Amygdala (tissue), 56 donors: ENCODE results near the gene CARS1.

ENCODE experiments used
- DNase-seq, 56 donors: peaks; one replicate each; lab custom pipeline; 2025; lab: John Stamatoyannopoulos, UW

Gene CARS1

DNA sequence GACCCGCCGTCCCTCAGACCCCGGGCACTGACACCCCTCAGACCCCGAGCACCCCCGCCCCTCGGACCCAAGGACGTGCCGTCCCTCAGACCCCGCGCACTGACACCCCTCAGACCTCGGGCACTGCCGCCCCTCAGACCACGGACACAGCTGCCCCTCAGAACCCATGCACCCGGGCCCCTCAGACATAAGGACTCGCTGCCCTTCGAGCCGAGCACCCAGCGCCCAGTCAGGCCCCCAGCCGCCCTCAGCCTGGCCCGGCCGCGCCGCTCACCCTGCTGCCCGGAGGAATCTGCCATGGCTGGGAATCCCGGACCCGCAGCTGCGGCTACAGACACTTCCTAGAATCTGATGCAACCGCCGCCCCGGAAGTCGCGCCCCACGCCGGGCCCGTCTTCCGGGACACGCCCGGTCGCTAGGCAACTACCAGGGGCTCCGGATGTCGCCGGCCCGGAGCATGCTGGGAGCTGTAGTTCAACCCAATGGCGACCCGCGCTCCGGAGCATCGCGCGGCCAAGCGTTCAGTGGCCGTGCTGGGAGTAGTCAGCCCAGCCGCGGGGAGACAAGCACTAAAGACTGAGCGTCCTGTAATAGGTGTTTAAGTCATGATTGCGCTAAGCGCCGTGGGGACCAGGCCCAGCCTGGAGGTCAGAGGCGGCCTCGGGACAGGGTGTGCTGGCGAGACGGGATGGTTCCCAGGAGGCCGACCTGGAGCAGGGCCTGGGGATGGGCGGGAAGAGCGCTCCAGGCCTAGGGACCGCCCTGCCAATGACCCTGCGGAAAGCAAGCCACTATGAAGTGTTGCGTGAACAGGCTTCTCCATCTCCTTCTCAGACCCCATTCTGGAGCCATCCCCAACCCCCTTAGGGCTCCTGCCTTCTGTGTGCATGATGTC lies at the start of gene CARS1:
Gene CARS1 (minus strand): TSS at position 355 of the 895 bp plus-strand sequence. CDS start 56 bp downstream, at position 299.
- DNase-seq: peak; percentile 65 to 98 (median 91)

DNA sequence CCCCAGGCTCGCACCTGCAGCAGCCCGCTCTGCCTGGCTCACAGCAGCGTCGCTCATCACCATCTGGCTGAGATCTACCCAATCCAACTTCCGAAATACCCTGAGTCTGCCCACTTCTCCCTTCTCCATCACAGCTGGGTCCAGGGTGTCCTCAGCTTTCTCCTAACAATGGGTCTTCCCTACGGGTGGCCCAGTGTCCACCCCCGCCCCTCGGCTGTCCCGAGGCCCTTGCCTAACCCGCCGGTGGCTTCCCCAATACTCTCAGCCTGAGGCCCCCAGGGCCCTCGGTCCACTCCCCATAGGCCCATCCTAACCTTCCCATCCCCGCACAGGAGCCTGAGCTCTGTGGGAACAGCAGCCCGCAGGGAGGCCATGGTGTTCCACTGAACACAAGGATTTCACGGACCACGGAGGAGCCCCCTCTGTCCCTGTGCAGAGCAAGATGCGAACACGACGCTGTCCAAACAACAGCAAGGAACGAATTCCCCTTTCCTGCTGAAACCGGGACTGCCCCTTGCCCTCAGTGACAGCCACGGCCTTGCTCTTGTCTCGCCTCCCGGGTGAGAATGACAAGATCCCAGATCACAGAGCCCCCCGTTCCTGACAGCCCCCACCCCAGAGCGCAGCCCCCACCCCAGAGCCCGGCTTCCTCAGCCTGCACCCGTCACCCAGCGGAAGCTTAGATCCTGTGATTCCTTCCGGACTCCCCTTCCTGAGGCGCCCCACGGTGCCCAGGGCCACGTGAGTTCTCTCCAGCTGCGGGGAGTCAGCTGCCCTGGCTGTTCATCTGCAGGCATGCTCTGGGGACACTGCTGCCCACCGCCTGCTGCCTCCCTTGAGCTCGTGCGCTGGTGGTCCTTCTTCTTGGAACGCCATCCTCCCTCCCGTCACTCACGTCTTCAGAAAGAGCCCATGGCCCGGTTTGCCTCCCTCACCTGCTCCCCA lies 48.8 kb upstream of the CARS1 start:
- no peak for DNase-seq

DNA sequence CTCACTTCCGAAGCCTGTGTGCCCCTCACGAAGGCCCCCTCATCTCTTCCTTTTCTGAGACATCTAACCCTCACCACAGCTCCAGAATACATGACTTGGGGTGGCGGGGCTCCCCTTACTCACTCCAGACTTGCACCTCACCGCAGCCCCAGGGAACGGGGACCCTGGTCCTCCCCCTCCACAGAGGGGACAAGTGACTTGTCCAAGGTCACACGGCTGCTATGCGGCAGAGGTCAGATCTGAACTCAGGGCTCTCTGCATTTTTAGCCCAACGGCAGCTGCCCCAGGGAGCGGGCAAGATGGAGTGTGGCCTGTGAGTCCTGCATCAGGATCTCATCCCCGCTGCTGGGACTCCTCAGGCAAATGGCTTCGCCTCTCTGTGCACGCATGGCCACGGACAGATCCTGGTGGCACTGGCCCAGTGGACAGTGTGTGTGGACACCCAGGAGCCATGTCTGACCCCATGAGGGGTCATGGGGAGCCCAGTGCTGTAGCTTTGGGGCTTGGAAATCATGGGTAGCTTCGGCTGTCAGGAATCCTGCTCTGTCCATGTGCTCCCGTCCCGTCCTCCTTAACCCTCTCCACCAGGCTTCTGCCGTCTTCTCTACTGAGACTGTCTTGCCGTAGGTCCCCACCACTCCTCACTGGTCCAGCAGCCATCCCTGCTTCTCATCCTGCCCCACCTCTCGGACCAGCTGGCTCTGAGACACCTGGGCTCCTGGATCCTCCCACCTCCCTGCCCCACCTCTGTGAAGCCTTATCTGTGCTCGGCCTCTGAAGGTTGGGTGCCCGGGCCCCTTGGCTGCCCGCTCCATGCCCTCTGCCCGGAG lies 48.0 kb upstream of the CARS1 start:
- DNase-seq: no peak

DNA sequence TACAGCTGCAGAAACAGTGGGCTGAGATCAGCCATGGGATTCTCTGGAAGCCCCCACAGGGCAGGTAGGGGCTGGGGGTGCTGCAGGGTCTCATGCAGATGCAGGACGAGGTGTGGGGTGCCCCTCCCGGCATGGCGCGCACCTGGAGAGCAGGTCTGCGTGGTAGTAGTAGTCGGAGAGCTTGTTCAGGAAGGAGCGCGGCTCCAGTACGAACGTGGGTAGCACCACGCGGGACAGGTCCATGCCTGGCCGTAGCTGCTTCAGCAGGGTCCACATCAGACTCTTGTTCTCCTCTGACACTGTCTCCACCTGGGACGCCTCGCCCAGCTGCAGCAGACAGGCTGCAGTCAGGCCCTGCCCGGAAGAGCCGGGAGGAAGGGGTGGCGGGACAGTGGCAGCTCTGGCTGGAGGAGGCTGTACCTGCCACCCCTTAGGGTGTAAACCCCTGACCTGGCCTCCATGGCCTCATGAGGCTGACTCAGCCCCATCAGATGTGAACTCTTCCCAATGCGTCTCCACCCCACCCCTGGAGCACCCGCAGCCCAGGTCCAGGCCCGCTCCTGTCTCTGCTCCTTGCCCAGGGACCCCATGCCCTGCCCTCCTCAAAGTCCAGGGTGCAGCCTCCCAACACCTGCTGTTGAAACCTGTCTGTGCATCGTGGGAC lies 47.0 kb upstream of the CARS1 start:
- no peak for DNase-seq

DNA sequence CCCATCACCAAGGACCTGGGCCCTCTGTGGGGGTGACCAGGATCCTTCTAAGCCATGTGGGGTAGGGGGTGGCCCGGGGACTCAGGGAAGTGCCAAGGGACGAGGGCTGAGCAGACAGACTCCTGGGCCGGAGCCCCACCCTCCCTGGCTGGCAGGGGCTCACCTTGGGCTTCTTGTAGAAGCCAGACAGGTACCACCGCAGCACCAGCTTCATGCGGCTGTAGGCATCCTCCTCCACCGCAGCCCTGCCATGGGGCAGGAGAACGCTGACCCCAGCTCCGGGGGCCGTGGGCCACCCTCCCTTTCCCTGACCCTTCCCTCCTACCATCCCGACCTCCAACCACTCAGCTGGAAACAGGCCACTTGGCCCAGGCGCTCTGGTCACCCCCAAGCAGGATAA lies 45.9 kb upstream of the CARS1 start:
- no peak for DNase-seq

DNA sequence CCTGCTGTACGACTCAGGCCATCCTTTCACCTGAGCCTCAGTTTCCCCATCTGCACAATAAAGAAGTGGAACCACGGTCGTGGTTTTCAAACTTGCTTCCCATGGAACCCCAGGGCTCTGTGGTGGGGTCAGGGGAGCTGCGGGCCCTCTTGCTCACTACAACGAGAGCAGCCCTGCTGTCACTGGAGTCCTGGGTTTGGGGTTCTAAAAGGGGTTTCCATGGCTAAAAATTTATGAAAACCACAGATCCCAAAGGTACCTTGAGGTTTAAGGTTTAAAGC lies 45.4 kb upstream of the CARS1 start:
- no peak for DNase-seq

DNA sequence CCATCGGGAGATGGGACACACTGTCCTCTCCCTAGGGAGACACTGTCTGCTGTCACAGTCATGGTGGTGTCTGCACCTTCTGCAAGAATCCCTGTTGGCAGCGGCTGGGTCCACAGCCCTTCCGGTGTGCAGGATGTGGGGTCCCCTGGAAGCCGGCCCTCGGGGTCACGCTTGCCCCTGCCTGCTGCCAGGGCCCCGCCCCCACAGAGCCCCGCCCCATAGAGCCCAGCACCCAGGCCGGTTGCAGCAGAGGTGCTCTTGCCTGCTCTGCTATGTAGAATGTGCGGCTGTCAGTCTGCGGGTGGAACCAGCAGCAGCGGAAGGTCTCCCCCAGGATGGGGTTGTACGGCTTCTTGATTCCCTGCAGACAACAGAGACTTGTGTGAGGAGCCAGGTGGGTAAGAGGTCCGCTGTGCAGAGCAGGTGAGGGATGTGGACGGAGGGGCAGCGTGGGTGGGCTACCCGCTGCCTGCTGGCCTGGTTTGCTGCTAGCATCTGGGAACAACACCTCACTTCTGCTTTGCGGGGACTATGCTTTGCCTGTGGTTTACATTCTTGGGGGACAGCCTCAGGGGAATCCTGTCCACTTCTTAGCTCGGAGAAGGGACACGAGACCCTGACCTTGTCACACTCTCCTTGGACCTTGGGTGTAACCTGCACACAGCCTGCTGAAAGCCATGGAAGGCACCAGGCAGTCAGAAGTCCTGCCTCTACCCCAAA lies 44.9 kb upstream of the CARS1 start:
- no peak for DNase-seq

DNA sequence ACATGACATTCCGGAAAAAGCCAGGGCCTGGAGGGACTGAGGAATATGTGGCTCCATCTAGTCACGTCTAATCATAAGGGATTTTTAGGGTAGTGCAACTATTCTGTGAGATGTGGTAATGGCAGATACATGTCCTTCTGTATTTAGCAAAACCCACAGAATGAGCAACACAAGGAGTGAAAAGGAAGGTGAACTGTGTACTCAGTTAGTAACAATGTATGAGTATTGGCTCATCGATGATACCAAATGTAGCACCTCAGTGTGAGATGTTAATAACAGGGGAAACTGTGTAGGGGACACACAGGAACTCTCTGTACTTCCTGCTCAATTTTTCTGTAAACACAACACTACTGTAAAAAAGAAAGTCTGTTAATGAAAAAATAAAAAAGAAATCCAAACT lies 42.0 kb upstream of the CARS1 start:
- DNase-seq: no peak

DNA sequence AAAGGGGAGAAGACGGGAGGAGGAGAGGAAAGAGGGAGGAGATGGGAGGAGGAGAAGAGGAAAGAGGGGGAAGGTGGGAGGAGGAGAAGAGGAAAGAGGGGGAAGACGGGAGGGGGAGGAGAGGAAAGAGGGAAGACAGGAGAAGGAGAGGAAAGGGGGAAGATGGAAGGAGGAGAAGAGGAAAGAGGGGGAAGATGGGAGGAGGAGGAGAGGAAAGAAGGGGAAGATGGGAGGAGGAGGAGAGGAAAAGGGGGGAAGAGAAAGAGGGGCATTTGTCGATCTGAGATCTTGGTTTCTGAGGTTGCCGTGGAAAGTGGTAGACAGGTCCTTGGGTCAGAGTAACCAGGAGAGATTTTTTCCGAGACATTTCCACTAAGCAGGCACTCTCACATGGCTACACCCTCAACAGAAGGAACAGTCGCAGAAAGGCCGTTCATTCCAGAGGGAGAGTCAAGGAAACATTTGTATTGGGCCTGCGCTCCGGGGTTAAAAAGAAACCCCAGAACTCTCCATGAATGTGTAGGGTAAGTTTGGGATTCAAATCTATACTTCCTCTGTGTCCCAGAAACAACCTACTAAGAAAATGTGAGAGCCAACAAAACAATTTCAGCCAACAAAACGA lies 39.8 kb upstream of the CARS1 start:
- no peak for DNase-seq

DNA sequence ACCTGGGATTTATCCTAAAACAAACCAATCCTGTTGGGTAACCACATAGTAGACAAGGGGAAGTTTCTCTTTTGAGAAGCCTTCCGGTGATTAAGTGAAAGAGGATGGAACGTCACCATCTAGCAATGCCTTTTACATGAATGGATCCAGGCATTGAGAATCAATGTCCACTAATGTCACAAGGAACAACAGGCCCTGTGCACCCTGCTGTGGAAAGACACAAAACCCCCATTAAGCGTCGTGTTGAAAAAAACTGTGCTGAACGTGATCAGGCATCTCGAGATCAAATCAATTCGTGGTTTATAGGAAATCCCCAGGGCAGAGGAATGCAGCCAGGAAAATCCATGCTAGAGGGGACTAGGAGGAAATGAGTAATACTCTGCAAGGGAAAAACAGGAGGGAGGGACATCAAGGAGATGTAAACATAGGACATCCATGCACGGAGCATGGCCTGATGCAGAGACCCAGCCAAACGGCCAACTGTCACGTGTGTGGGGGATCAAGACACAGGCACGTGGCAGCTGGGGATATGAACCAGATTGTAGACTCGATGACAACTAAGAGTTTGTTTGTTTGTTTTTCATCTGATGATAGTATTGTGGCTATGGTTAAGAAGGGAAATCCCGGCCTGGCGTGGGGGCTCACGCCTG lies 38.6 kb upstream of the CARS1 start:
- peak in 4 of 56 donors; percentile 4 to 38 (median 30) for DNase-seq

DNA sequence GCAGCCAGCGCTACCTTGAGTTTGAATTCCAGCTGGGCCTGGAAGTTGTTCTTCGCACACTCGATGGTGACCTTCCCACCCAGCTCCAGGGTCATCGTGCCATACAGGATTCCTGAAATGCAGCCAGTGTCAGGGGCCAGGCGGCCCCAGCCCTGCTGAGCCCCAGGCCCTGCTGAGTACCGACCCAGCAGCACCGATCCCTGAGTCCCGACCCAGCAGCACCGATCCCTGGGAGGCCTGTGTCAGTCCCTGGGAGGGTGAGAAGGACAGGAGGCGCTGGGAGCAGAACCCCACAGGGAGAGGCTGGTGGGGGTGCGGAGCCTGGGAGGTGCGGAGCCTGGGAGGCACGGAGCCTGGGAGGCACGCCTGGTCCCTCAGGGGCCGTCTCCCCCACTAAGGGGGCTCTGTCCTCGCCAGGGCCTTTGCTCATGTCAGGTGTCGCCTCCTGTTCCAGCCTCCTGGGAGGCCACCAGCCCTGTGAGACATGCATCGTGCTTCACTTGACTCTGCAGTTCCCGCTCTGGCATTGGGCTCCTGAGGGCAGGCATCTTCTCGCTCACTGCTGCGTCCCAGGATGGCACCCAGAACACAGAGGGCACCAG lies 37.1 kb upstream of the CARS1 start:
- no peak for DNase-seq

DNA sequence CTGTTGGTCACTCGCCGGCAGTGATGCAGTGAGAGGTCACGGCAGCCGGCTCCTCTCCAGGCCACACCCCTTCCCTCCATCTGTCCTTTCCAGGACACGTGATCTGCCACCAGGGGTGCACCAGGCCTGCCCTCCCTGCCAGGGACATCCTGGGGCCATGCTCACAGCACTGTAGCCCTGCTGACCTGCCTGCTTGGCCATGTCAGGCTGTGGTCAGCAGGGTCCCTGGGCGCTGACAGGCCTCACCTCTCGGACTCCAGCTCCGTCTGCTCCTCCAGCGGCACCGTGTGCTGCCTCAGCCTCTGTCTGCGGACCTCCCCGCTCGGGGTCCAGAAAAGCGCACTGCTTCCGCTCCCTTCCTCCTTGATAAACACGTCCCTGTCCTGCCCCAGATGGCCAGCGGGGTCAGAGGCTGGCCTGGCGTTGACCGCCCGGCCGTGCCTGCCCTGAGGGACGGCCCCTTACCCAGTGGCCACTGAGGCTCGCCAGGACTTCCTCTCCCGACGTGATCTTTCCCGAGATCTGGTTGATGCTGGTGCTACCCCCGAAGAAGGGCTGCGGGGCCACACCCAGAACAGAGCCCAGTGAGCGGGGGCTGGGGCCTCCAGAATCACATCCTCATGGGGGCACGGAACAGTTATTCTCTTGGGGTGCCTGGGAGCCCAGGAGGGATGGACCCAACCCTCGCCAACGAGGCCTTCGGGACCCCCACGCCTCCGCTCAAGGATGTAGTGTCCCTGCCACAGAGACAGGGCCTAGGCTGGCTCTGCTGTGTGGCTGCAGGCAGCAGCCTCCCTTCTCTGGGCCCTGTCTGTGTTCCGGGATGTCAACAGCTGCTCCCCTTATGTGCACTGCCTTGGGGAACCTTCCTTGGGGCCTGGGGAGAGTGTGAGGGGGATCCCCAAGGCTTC lies 36.3 kb upstream of the CARS1 start:
- no peak for DNase-seq

DNA sequence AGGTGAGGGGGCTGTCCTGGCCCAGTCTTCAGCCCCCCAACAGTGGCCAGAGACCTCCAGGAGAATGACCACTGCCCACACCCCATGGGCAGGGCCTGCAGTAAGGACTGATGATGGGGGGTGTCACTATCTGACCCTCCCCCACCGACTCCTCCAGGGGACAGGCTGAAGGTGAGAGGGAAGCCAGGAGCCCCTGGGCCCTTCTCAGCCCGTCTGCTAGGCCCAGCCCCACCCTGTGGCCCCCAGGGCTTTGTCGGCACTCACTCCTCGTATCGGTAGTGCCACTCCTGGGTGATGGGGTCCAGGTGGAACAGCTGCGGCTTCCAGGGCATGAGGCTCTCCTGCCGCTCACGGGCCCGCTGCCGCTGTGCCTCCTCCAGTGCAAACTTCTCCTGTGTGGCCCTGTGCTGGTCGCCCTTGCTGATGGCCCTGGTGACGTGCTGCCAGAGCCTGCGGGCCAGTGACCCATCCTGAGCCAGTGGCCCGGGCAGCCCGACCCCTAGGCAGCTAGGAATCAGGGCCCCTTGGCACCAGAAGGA lies 35.4 kb upstream of the CARS1 start:
- no peak for DNase-seq

DNA sequence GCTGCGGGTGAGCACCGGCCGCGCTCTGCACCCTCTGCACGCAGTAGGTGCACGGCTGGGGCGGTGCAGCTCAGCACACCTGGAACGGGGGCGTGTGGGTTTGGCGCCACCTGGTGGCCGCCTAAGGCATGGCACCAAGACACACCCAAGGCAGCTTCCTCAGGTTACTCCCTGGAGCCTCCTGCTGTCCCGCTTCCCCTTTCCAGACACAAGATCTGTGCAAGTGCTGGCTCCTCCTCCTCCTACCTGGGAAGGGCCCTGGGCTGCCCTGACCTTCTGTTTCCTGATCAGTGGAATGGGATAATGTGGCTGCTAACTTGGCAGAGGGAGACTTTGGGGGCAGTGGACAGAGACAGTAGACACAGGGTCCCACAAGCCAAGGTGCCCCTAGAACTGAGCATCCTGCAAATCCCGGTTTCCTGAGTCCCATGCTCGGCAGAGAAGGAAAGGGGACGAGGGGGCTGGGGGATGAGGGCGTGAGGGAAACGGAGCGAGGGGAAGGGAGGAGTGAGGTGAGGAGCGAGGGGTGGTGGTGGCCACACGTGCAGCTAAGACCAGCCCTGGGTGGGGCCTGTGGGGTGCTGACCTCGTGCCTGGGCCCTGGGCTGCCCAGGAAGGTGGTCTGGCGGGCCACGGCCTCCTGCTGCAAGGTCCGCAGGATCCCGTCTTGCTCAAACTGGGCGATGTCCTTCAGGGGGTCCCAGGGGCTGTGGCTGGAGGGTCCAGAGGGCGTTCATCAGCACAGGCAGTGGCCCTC lies 34.8 kb upstream of the CARS1 start:
- peak in 40 of 56 donors; percentile 1 to 68 (median 31) for DNase-seq

DNA sequence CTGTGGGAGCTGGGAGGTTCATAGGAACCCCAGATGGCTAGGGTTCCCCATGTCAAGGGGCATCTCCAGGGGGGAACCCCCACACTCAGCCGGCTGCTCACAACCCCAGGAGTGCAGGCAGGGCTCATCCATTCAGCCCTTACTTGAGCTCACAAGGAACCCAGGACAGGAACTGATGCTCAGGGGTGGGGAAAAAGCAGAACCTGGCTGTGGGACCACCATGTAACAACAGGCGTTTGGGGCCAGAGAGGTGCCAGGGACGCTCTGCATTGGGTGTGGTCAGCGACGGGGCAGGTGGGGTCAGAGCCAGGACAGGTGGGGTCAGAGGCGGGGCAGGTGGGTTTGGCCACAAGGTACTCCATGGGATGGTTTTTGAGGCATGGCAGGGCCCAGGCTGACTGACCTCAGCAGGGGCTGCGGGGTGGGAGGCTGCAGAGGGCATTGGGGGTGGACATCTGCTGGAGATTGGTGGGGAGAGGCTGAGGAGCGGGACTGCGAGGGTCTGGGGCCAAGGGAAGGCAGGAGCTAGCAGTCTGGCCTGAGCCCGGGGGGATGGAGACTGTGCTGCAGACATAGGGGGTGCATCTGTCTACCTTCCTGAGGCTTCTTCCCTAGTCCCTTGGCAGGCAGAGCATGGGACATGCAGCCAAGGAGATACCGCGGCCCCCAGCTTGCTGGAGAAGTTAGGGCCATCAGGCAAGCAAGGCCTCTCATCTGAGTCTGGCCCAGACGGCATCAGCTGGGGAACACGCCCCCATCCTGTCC lies 34.0 kb upstream of the CARS1 start:
- no peak for DNase-seq
